HEK293 (cell line): ENCODE data around the gene SPIC.

Experiments used
- ATF2 ChIP-seq: fragments of 450-650 bp; formaldehyde crosslinking; IDR thresholded peaks from 2 replicates; pipeline ENCODE4 v1.5.1; 2016; ENCODE audit warnings: missing biosample characterization, missing genetic modification characterization, low read depth
- CTCF ChIP-seq: fragments of 450-650 bp; formaldehyde crosslinking; IDR thresholded peaks from 2 replicates; pipeline ENCODE4 v1.5.1; 2016; ENCODE audit warnings: missing biosample characterization, missing genetic modification characterization
- ZNF18 ChIP-seq: fragments of 450-650 bp; formaldehyde crosslinking; IDR thresholded peaks from 2 replicates; pipeline ENCODE4 v1.5.1; 2016; ENCODE audit warnings: missing biosample characterization, missing genetic modification characterization
- ZNF76 ChIP-seq: fragments of 450-650 bp; formaldehyde crosslinking; IDR thresholded peaks from 2 replicates; pipeline ENCODE4; 2016; ENCODE audit warnings: low read depth, missing biosample characterization, missing genetic modification characterization, borderline replicate concordance

- TF ChIP-seq ZNF18 (no peak), CTCF (tag by site-specific recombination) (no peak), ZNF76 (no peak), ATF2 (tag by site-specific recombination) (no peak)
Observed at GRCh38 chr12:101455685-101456084, 19.5 kb upstream of the SPIC start.
